HG03575 (cell line): ENCODE measurements around the gene CACNA2D4.

ENCODE experiments used
- ATAC-seq: cut with Tn5 transposase; IDR thresholded peaks from one replicate; pipeline ENCODE4 v1.9.1; 2021; ENCODE audit not compliant: unreplicated experiment, insufficient number of reproducible peaks, low FRiP score; ENCODE audit errors: extremely low read depth

The CACNA2D4 gene

GRCh38 chr12:1811281-1811947 lies 107.0 kb downstream of the CACNA2D4 start:
- no peak for ATAC-seq

GRCh38 chr12:1810931-1811280 lies 107.5 kb downstream of the CACNA2D4 start:
- no peak for ATAC-seq

- ATAC-seq: no peak
These were observed 108.1 kb downstream of the CACNA2D4 start for GRCh38 chr12:1810201-1810930.

GRCh38 chr12:1809591-1810190 lies 108.8 kb downstream of the CACNA2D4 start:
- ATAC-seq: no peak

GRCh38 chr12:1808798-1809480 lies 109.5 kb downstream of the CACNA2D4 start:
- no peak for ATAC-seq

GRCh38 chr12:1808036-1808797 lies 110.2 kb downstream of the CACNA2D4 start:
- ATAC-seq: no peak

- ATAC-seq: no peak
These were observed 111.2 kb downstream of the CACNA2D4 start for GRCh38 chr12:1807087-1807860.

GRCh38 chr12:1806301-1807086 lies 112.0 kb downstream of the CACNA2D4 start:
- no peak for ATAC-seq

- ATAC-seq: no peak
These were observed 112.9 kb downstream of the CACNA2D4 start for GRCh38 chr12:1805441-1806081.

GRCh38 chr12:1804545-1805332 lies 113.7 kb downstream of the CACNA2D4 start:
- ATAC-seq: no peak

- ATAC-seq: no peak
These were observed 114.7 kb downstream of the CACNA2D4 start for GRCh38 chr12:1803736-1804135.

GRCh38 chr12:1801303-1801975 lies 117.0 kb downstream of the CACNA2D4 start:
- no peak for ATAC-seq

- no peak for ATAC-seq
These were observed 117.8 kb downstream of the CACNA2D4 start for GRCh38 chr12:1800401-1801302.

GRCh38 chr12:1799882-1800400 lies 118.5 kb downstream of the CACNA2D4 start:
- ATAC-seq: no peak
